CD14-positive monocyte (primary cell): ENCODE results near the gene FBXW7. TPM values are rescaled to one million over a fixed set of nuclear protein-coding genes. Genes with fewer than 3 reads are reported as not detected.

Experiments
- DNase-seq, 3 donors: peaks; one replicate each; pipeline ENCODE4 v3.0.0-alpha.2; 2011 to 2022
- H2AFZ ChIP-seq: 2 replicates; pipeline ENCODE4 v1.6.0; 2012; ENCODE audit warnings: mild to moderate bottlenecking, low read depth, low read length, inconsistent platforms; ENCODE audit not compliant: insufficient read depth, poor library complexity, severe bottlenecking
- H3K27ac ChIP-seq, 2 donors: 1 replicate in 1 of 2; 2 replicates in 1 of 2; pipeline ENCODE4 v1.5.1; 2012 to 2013; ENCODE audit warnings: low read length in 2 of 2, control low read depth in 1 of 2, inconsistent platforms in 1 of 2, low read depth in 1 of 2, mild to moderate bottlenecking in 1 of 2
- H3K27me3 ChIP-seq, 2 donors: one replicate each; pipeline versions ENCODE4 v1.6.0 to v1.6.1; 2011 to 2013; ENCODE audit warnings: low read length in 2 of 2; ENCODE audit not compliant: control insufficient read depth in 2 of 2, insufficient read depth in 2 of 2
- H3K36me3 ChIP-seq, 2 donors: replicated peaks in 1 of 2; 1 replicate in 1 of 2; 2 replicates in 1 of 2; pipeline versions ENCODE4 v1.5.1 to v1.6.1; 2012 to 2013; ENCODE audit warnings: low read length in 2 of 2, control low read depth in 1 of 2, inconsistent platforms in 1 of 2, mild to moderate bottlenecking in 1 of 2; ENCODE audit not compliant: insufficient read depth in 2 of 2, control insufficient read depth in 1 of 2
- H3K4me1 ChIP-seq, 2 donors: 1 replicate in 1 of 2; 2 replicates in 1 of 2; pipeline versions ENCODE4 v1.5.1 to v1.6.1; 2012 to 2013; ENCODE audit warnings: low read length in 2 of 2, control low read depth in 1 of 2, inconsistent platforms in 1 of 2, mild to moderate bottlenecking in 1 of 2, moderate library complexity in 1 of 2; ENCODE audit not compliant: insufficient read depth in 2 of 2, control insufficient read depth in 1 of 2
- H3K4me2 ChIP-seq: replicated peaks from 2 replicates; pipeline ENCODE3; 2012; ENCODE audit warnings: low read length, moderate library complexity, mild to moderate bottlenecking; ENCODE audit not compliant: poor library complexity, severe bottlenecking; ENCODE audit errors: extremely low read depth
- H3K4me3 ChIP-seq, 3 experiments: fragments of 200-600 bp in 1 of 3; sonication (generic) in 1 of 3; replicated peaks in 1 of 3; 1 replicate in 2 of 3; 2 replicates in 1 of 3; pipeline ENCODE4 v1.5.1; 2011 to 2013; ENCODE audit warnings: low read length in 3 of 3, mild to moderate bottlenecking in 3 of 3, control low read depth in 2 of 3, low read depth in 2 of 3, inconsistent platforms in 1 of 3, moderate library complexity in 1 of 3
- H3K79me2 ChIP-seq: 2 replicates; pipeline ENCODE4 v1.6.0; 2012; ENCODE audit warnings: mild to moderate bottlenecking, control low read depth, inconsistent platforms, low read length, moderate library complexity; ENCODE audit not compliant: insufficient read depth
- H3K9ac ChIP-seq: 2 replicates; pipeline ENCODE4 v1.6.0; 2017; ENCODE audit warnings: low read length, mild to moderate bottlenecking; ENCODE audit not compliant: insufficient read depth, poor library complexity, severe bottlenecking
- H3K9me3 ChIP-seq, 2 donors: replicated peaks in 1 of 2; 1 replicate in 1 of 2; 2 replicates in 1 of 2; pipeline versions ENCODE4 v1.5.1 to v1.6.1; 2012 to 2013; ENCODE audit warnings: low read length in 2 of 2, control low read depth in 1 of 2; ENCODE audit not compliant: control insufficient read depth in 1 of 2, insufficient read depth in 1 of 2
- H4K20me1 ChIP-seq: 2 replicates; pipeline ENCODE4 v1.6.0; 2012; ENCODE audit warnings: mild to moderate bottlenecking, low read length, control low read depth, moderate library complexity; ENCODE audit not compliant: insufficient read depth
- H3K27ac Mint-ChIP-seq, 7 donors: one replicate each; pipeline ENCODE4 v1.8.0; 2020; ENCODE audit warnings: mild to moderate bottlenecking in 7 of 7, mixed read lengths in 7 of 7, moderate library complexity in 6 of 7, inconsistent platforms in 2 of 7
- H3K27me3 Mint-ChIP-seq, 3 donors: one replicate each; pipeline ENCODE4 v1.8.0; 2021 to 2022; ENCODE audit warnings: low read depth in 3 of 3, mild to moderate bottlenecking in 3 of 3, mixed read lengths in 3 of 3, moderate library complexity in 3 of 3, inconsistent platforms in 1 of 3
- H3K36me3 Mint-ChIP-seq, 2 donors: one replicate each; pipeline ENCODE4 v1.8.0; 2020; ENCODE audit warnings: mixed read lengths in 2 of 2, inconsistent platforms in 1 of 2, mild to moderate bottlenecking in 1 of 2
- H3K4me1 Mint-ChIP-seq: one replicate; pipeline ENCODE4 v1.8.0; 2020; ENCODE audit warnings: mild to moderate bottlenecking, mixed read lengths
- H3K4me3 Mint-ChIP-seq, 2 donors: one replicate each; pipeline ENCODE4 v1.8.0; 2020; ENCODE audit warnings: mild to moderate bottlenecking in 2 of 2, mixed read lengths in 2 of 2, moderate library complexity in 1 of 2
- H3K9me3 Mint-ChIP-seq, 7 donors: one replicate each; pipeline ENCODE4 v1.8.0; 2020 to 2022; ENCODE audit warnings: mixed read lengths in 7 of 7, mild to moderate bottlenecking in 6 of 7, moderate library complexity in 6 of 7, inconsistent platforms in 2 of 7
- CTCF ChIP-seq: fragments of 200-600 bp; IDR thresholded peaks from one replicate; pipeline ENCODE4 v1.8.0; 2022; ENCODE audit warnings: antibody characterized with exemption, mild to moderate bottlenecking
- WGBS: methylation state at CpG from one replicate; pipeline ENCODE4 v1.1.5; 2013; ENCODE audit warnings: missing lambda C conversion rate; ENCODE audit not compliant: insufficient coverage; 5-methylcytosine and 5-hydroxymethylcytosine counted together
- intact Hi-C, 2 donors: fragments of 100-400 bp; cut with micrococcal nuclease; formaldehyde crosslinking; loops; one replicate each; pipeline versions ENCODE4 v1.15.0 to v1.15.1; 2023
- polyA plus RNA-seq, 3 donors: library from polyadenylated mRNA; depleted of rRNA in 1 of 3; unstranded in 2 of 3; stranded (reverse) in 1 of 3; fragments of 300-500 nt in 2 of 3; fragments of >200 nt in 1 of 3; fragmentation: Illumina TruSeq in 2 of 3; gene quantifications; 1 replicate in 2 of 3; 2 replicates in 1 of 3; pipeline ENCODE4 v1.2.3, GENCODE V29; 2012 to 2021

Gene FBXW7
- polyA plus RNA-seq, 3 donors = 25.1 to 44.9 (median 35.6) TPM

- DNase-seq = no peak
- peak overlapping the region in 1 of 7 donors; percentile 43 for H3K27ac Mint-ChIP-seq
- H3K79me2 ChIP-seq = peaks cover 36% of the 10 kb centered on the region
- H3K27me3 Mint-ChIP-seq = no peaks in the 10 kb centered on the region
- intact Hi-C loops = no loop called here
- no peak overlapping the region for H3K4me3 ChIP-seq
- TF ChIP-seq CTCF = no peak
- H3K4me2 ChIP-seq = no peak overlapping the region
- peaks cover 0 to 8% (median 6%) of the 10 kb centered on the region in 7 donors for H3K9me3 Mint-ChIP-seq
- H3K4me3 Mint-ChIP-seq = no peak overlapping the region
- H3K27me3 ChIP-seq = no peaks in the 10 kb centered on the region
- no peak overlapping the region for H3K9ac ChIP-seq
- H3K4me1 Mint-ChIP-seq = peaks cover 22% of the 10 kb centered on the region
- no peak overlapping the region for H3K27ac ChIP-seq
- no peaks in the 10 kb centered on the region for H4K20me1 ChIP-seq
- 98% methylated on average over 11 of the region's 13 CpGs for WGBS
- H3K36me3 Mint-ChIP-seq = peaks cover 16 to 21% of the 10 kb centered on the region in 2 donors
- no peak overlapping the region for H2AFZ ChIP-seq
- peaks cover 7 to 16% of the 10 kb centered on the region in 2 donors for H3K36me3 ChIP-seq
- peaks cover 0 to 8% of the 10 kb centered on the region in 2 donors for H3K9me3 ChIP-seq
- peaks cover 16 to 18% of the 10 kb centered on the region in 2 donors for H3K4me1 ChIP-seq
Observed at GRCh38 chr4:152540941-152541340, 5.0 kb upstream of the FBXW7 start.

GRCh38 chr4:152540293-152540674 is 4.4 kb upstream of the FBXW7 start:
- no peaks in the 10 kb centered on the region for H4K20me1 ChIP-seq
- H3K79me2 ChIP-seq = peaks cover 42% of the 10 kb centered on the region
- peaks cover 16 to 18% of the 10 kb centered on the region in 2 donors for H3K4me1 ChIP-seq
- H3K4me3 ChIP-seq = no peak overlapping the region
- Mint-ChIP-seq H3K27me3 (no peaks in the 10 kb centered on the region), H3K4me1 (peaks cover 22% of the 10 kb centered on the region), H3K4me3 (no peak overlapping the region), H3K27ac (no peak overlapping the region), H3K9me3 (peaks cover 0 to 8% (median 6%) of the 10 kb centered on the region in 7 donors), H3K36me3 (peaks cover 16 to 21% of the 10 kb centered on the region in 2 donors)
- H3K4me2 ChIP-seq = no peak overlapping the region
- peaks cover 7 to 16% of the 10 kb centered on the region in 2 donors for H3K36me3 ChIP-seq
- H2AFZ ChIP-seq = no peak overlapping the region
- H3K27ac ChIP-seq = no peak overlapping the region
- H3K27me3 ChIP-seq = no peaks in the 10 kb centered on the region
- DNase-seq = no peak
- TF ChIP-seq CTCF = no peak
- H3K9ac ChIP-seq = no peak overlapping the region
- peaks cover 0 to 8% of the 10 kb centered on the region in 2 donors for H3K9me3 ChIP-seq
- WGBS = 100% methylated on average over 4 of the region's 4 CpGs
- intact Hi-C loops = no loop called here
